Esophagus squamous epithelium (tissue), 4 donors: ENCODE measurements around the gene NAA35.

Experiments
- POLR2A ChIP-seq, 4 donors: fragments of 450-650 bp; IDR thresholded peaks; one replicate each; pipeline ENCODE4 v1.6.1; 2017; ENCODE audit warnings: antibody characterized with exemption in 4 of 4, mild to moderate bottlenecking in 4 of 4, moderate library complexity in 3 of 4
- TF ChIP-seq, protein P1 (sequence below), 6 experiments: fragments of 450-650 bp in 4 of 6; fragments of 200-600 bp in 2 of 6; sonication (generic) in 2 of 6; IDR thresholded peaks; one replicate each; pipeline ENCODE4 v1.5.1; 2016 to 2019; ENCODE audit warnings: antibody characterized with exemption in 6 of 6, mild to moderate bottlenecking in 4 of 6, moderate library complexity in 4 of 6

DNA sequence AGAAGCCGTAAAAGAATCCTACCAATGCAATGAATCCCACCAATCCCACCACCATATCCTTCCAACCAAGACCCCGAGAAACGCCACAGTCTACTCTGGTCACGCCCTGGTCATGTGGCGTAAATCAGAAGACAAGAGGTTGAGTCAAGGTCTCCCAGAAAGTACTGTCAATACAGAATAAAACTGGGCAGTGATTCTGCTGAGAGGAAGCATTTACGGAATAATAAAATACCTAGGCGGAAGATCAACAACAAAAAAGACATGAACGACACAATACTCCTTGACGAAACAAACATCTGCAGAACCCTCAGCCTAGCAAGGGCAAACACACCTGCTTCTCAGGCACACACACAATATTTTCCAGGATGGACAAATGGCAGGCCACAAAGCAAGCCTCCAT, 95.6 kb downstream of the NAA35 start:
- TF ChIP-seq POLR2A (IDR thresholded peaks at IDR 0.05) = no peak
- TF ChIP-seq, protein P1, sequence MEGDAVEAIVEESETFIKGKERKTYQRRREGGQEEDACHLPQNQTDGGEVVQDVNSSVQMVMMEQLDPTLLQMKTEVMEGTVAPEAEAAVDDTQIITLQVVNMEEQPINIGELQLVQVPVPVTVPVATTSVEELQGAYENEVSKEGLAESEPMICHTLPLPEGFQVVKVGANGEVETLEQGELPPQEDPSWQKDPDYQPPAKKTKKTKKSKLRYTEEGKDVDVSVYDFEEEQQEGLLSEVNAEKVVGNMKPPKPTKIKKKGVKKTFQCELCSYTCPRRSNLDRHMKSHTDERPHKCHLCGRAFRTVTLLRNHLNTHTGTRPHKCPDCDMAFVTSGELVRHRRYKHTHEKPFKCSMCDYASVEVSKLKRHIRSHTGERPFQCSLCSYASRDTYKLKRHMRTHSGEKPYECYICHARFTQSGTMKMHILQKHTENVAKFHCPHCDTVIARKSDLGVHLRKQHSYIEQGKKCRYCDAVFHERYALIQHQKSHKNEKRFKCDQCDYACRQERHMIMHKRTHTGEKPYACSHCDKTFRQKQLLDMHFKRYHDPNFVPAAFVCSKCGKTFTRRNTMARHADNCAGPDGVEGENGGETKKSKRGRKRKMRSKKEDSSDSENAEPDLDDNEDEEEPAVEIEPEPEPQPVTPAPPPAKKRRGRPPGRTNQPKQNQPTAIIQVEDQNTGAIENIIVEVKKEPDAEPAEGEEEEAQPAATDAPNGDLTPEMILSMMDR (IDR thresholded peaks at IDR 0.05) = no peak
